A673 (cell line): ENCODE results near the gene NLK. TPM values are rescaled to one million over a fixed set of nuclear protein-coding genes. Genes with fewer than 3 reads are reported as not detected.

Source experiments
- BruUV-seq: library from RNA; stranded (reverse); fragments of 400-500 nt; replicated peaks from 2 replicates; lab custom pipeline; 2021; lab: Mats Ljungman, UMichigan
- CTCF ChIA-PET: fragments of 300-600 bp; sonication (Branson Sonifier 250); formaldehyde crosslinking; loops from one replicate; lab custom pipeline; 2022; ENCODE audit warnings: antibody characterized with exemption; lab: Charles Lee
- POLR2A ChIA-PET: fragments of 300-600 bp; sonication (Branson Sonifier 250); formaldehyde crosslinking; loops from one replicate; lab custom pipeline; 2022; ENCODE audit warnings: antibody characterized with exemption; ENCODE audit not compliant: low non-redundant PET; lab: Charles Lee
- DNase-seq: peaks from one replicate; pipeline ENCODE4 v3.0.0-alpha.2; 2015; ENCODE audit warnings: low spot score
- H3K27ac ChIP-seq: fragments of 200-600 bp; sonication (generic); 2 replicates; pipeline ENCODE4 v1.5.1; 2016; ENCODE audit warnings: mixed run types, low read depth, mild to moderate bottlenecking, mixed read lengths, antibody characterized with exemption, low read length; ENCODE audit not compliant: poor library complexity, severe bottlenecking
- H3K27me3 ChIP-seq: fragments of 200-600 bp; sonication (generic); replicated peaks from 2 replicates; pipeline ENCODE4 v1.6.1; 2017; ENCODE audit warnings: mixed run types, low read depth, mild to moderate bottlenecking, mixed read lengths, antibody characterized with exemption, low read length; ENCODE audit not compliant: insufficient read depth, poor library complexity
- H3K36me3 ChIP-seq: fragments of 200-600 bp; sonication (generic); 2 replicates; pipeline ENCODE4 v1.6.1; 2016; ENCODE audit warnings: mixed run types, mild to moderate bottlenecking, mixed read lengths, antibody characterized with exemption, low read length; ENCODE audit not compliant: insufficient read depth, poor library complexity, severe bottlenecking
- H3K4me1 ChIP-seq: fragments of 200-600 bp; sonication (generic); 2 replicates; pipeline ENCODE4 v1.6.1; 2017; ENCODE audit warnings: mixed run types, mild to moderate bottlenecking, mixed read lengths, antibody characterized with exemption, low read length; ENCODE audit not compliant: insufficient read depth, poor library complexity, severe bottlenecking
- H3K4me3 ChIP-seq: fragments of 200-600 bp; sonication (generic); 2 replicates; pipeline ENCODE4 v1.5.1; 2016; ENCODE audit warnings: low read depth, mixed run types, mild to moderate bottlenecking, mixed read lengths, low read length; ENCODE audit not compliant: poor library complexity, severe bottlenecking
- H3K9me3 ChIP-seq: fragments of 200-600 bp; sonication (generic); 2 replicates; pipeline ENCODE4 v1.6.1; 2016; ENCODE audit warnings: mixed run types, low read depth, mild to moderate bottlenecking, mixed read lengths, antibody characterized with exemption, low read length; ENCODE audit not compliant: poor library complexity, severe bottlenecking
- EZH2 ChIP-seq: fragments of 200-600 bp; sonication (generic); IDR thresholded peaks from 2 replicates; pipeline ENCODE4 v1.6.1; 2017; ENCODE audit warnings: borderline replicate concordance, low read depth, mild to moderate bottlenecking, mixed read lengths, antibody characterized with exemption, low read length; ENCODE audit not compliant: poor library complexity, severe bottlenecking
- intact Hi-C: fragments of 100-400 bp; cut with micrococcal nuclease; formaldehyde crosslinking; loops from one replicate; pipeline ENCODE4 v1.10.0; 2022; ENCODE audit not compliant: unreplicated experiment
- total RNA-seq: library from RNA; stranded (reverse); gene quantifications from 2 replicates; pipeline ENCODE4 v1.2.3, GENCODE V29; 2021
- TF ChIP-seq, protein P1 (sequence below): fragments of 300-800, 200-600 bp; sonication (generic); conservative IDR thresholded peaks from 2 replicates; pipeline ENCODE4 v1.5.1; 2017; ENCODE audit warnings: low read depth, mild to moderate bottlenecking, antibody characterized with exemption, low read length, moderate library complexity, mixed read lengths

NLK gene
- total RNA-seq, 1 experiment from 2014 or later = 23.8 TPM

DNA sequence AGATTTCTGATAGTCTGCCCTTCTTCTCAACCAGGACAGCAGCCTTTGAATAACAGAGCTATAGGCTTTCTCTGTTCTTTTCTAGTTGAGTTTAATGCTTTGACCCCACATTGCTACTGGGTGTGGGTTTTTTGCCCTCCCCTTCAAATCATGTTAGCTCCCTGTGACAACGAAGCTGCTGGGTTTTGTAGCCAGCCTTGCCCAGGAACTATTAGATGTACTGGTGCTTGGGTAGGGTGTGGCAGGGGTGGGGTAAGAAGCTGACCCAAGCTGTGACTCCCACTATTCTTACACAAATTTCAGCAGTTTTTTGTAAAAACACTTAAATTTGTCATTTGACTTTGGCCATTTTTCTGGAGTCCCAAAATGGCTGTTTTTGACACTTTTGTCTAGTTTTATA, 69.7 kb downstream of the NLK start:
- no TSS peak for BruUV-seq
- Histone ChIP-seq H3K27ac (no peak overlapping the region), H3K4me3 (no peak overlapping the region), H3K4me1 (peaks cover 16% of the 10 kb centered on the region), H3K36me3 (no peaks in the 10 kb centered on the region), H3K27me3 (no peaks in the 10 kb centered on the region), H3K9me3 (peaks cover 12% of the 10 kb centered on the region)
- ChIA-PET CTCF (no interaction called here), POLR2A (interaction anchor here (0.6 kb wide), 1 partner anchor 9 kb away, joined by 3 read pairs; no protein-coding TSS in a partner anchor)
- intact Hi-C loops = loop anchor here (10.0 kb wide), 1 partner anchor 67 kb away; the partner anchor contains the start of gene NLK
- DNase-seq = no peak
- TF ChIP-seq, protein P1, sequence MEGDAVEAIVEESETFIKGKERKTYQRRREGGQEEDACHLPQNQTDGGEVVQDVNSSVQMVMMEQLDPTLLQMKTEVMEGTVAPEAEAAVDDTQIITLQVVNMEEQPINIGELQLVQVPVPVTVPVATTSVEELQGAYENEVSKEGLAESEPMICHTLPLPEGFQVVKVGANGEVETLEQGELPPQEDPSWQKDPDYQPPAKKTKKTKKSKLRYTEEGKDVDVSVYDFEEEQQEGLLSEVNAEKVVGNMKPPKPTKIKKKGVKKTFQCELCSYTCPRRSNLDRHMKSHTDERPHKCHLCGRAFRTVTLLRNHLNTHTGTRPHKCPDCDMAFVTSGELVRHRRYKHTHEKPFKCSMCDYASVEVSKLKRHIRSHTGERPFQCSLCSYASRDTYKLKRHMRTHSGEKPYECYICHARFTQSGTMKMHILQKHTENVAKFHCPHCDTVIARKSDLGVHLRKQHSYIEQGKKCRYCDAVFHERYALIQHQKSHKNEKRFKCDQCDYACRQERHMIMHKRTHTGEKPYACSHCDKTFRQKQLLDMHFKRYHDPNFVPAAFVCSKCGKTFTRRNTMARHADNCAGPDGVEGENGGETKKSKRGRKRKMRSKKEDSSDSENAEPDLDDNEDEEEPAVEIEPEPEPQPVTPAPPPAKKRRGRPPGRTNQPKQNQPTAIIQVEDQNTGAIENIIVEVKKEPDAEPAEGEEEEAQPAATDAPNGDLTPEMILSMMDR = no peak
- no peak for TF ChIP-seq EZH2

DNA sequence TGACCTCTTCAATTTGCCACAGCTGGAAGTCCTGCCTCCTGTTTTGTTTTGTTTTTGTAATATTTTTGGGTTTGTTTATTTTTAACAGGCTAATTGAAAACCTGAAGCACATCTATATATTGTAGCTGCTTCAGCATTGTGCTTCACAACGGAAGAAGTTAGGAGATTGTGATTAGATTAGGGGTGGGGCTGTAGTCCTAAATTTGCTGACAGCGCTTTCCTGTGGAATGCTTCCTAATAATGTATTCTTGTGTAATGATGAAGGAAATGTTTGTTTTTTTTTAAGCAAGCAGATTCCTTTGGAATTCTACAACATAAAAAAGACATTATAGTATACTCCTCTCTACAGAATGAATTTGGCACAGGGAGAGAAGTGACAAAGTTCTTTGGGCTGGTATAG, 70.1 kb downstream of the NLK start:
- H3K4me1 ChIP-seq = peaks cover 16% of the 10 kb centered on the region
- no TSS peak for BruUV-seq
- peak; percentile 51 for DNase-seq
- CTCF ChIA-PET = no interaction called here
- peaks cover 12% of the 10 kb centered on the region for H3K9me3 ChIP-seq
- no peaks in the 10 kb centered on the region for H3K27me3 ChIP-seq
- TF ChIP-seq, protein P1 = no peak
- no peak for TF ChIP-seq EZH2
- POLR2A ChIA-PET = no interaction called here
- no peak overlapping the region for H3K4me3 ChIP-seq
- H3K36me3 ChIP-seq = no peaks in the 10 kb centered on the region
- intact Hi-C loops = loop anchor here (10.0 kb wide), 1 partner anchor 68 kb away; the partner anchor contains the start of gene NLK
- no peak overlapping the region for H3K27ac ChIP-seq

DNA sequence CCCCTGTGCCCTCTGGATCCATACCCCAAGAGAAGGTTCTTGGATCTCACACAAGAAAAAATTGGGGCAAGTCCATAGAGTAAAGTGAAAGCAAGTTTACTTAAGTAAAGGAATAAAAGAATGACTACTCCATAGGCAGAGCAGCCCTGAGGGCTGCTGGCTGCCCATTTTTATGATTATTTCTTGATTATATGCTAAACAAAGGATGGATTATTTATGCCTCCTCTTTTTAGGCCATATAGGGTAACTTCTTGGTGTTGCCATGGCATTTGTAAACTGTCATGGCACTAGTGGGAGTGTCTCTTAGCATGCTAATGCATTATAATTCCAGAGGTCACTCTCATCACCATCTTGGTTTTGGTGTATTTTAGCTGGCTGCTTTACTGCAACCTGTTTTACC, 70.8 kb downstream of the NLK start:
- TF ChIP-seq EZH2 = no peak
- TF ChIP-seq, protein P1 = no peak
- CTCF ChIA-PET = no interaction called here
- Histone ChIP-seq H3K27ac (no peak overlapping the region), H3K27me3 (no peaks in the 10 kb centered on the region), H3K36me3 (no peaks in the 10 kb centered on the region), H3K4me1 (peaks cover 21% of the 10 kb centered on the region), H3K4me3 (no peak overlapping the region), H3K9me3 (peaks cover 12% of the 10 kb centered on the region)
- POLR2A ChIA-PET = no interaction called here
- DNase-seq = no peak
- no TSS peak for BruUV-seq
- intact Hi-C loops = loop anchor here (10.0 kb wide), 1 partner anchor 68 kb away; the partner anchor contains the start of gene NLK
